Lower leg skin (tissue), 4 donors: ENCODE data around the gene PSPN. TPM values are rescaled to one million over a fixed set of nuclear protein-coding genes. Genes with fewer than 3 reads are reported as not detected.

ENCODE experiments used
- DNase-seq, 2 donors: peaks; one replicate each; pipeline ENCODE4 v3.0.0-alpha.2; 2019; ENCODE audit warnings: low spot score in 2 of 2
- H3K4me3 ChIP-seq: fragments of 200-600 bp; sonication (generic); 2 replicates; pipeline ENCODE4 v1.5.1; 2017; ENCODE audit warnings: mild to moderate bottlenecking, low read depth; ENCODE audit not compliant: poor library complexity, severe bottlenecking
- POLR2A ChIP-seq, 2 donors: fragments of 450-650 bp; IDR thresholded peaks; one replicate each; pipeline ENCODE4 v1.6.1; 2016 to 2017; ENCODE audit warnings: antibody characterized with exemption in 2 of 2, mild to moderate bottlenecking in 1 of 2, moderate library complexity in 1 of 2
- WGBS, 2 donors: methylation state at CpG; one replicate each; pipeline ENCODE4 v1.1.5; 2018; 5-methylcytosine and 5-hydroxymethylcytosine counted together
- intact Hi-C: fragments of 100-400 bp; cut with DNase I; formaldehyde crosslinking; loops from one replicate; pipeline ENCODE4 v1.15.0; 2023; ENCODE audit warnings: low total_unique reads
- total RNA-seq, 4 donors: library from RNA; depleted of rRNA; stranded (reverse); fragments of >200 nt; gene quantifications; one replicate each; pipeline ENCODE4 v1.1.0, GENCODE V29; 2016
- TF ChIP-seq, protein P1 (sequence below), 3 donors: fragments of 450-650 bp; IDR thresholded peaks; one replicate each; pipeline ENCODE4 v1.5.1; 2016; ENCODE audit warnings: antibody characterized with exemption in 3 of 3, mild to moderate bottlenecking in 3 of 3, moderate library complexity in 2 of 3

PSPN gene
- total RNA-seq, 4 donors from 2014 or later, result 0.47 to 0.68 (median 0.62) TPM

DNA sequence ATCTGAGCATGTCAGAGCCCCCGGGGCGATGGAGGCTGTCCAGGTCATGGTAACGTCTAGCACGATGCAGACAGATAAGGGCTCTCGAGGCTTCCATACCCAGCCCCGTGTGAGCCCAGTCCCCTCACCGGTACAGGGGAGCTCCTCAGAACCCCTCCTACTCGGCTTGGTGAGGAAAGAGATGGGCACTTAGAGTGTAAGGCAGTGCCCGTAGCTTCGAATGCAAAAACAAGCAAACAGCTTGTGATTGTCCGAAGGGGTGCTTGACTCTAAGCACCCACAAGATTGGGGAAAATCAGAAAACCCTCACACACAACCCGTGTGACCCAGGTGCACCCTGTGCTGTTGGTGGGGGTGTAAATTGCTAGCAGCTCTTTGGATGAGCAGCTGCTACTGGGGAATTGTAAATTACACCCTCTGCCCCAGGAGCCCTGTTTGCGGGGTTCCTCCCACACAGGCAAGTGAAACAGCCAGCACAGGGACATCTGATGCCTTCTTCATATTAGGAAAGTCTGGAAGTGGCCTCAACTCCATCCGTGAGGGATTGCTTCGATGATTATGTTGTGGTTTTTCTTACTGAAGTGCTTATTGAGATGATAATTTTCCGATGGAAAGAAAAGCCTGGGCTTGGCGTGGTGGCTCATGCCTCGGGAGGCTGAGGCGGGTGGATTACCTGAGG, 918 bp upstream of the PSPN start:
- TF ChIP-seq, protein P1, sequence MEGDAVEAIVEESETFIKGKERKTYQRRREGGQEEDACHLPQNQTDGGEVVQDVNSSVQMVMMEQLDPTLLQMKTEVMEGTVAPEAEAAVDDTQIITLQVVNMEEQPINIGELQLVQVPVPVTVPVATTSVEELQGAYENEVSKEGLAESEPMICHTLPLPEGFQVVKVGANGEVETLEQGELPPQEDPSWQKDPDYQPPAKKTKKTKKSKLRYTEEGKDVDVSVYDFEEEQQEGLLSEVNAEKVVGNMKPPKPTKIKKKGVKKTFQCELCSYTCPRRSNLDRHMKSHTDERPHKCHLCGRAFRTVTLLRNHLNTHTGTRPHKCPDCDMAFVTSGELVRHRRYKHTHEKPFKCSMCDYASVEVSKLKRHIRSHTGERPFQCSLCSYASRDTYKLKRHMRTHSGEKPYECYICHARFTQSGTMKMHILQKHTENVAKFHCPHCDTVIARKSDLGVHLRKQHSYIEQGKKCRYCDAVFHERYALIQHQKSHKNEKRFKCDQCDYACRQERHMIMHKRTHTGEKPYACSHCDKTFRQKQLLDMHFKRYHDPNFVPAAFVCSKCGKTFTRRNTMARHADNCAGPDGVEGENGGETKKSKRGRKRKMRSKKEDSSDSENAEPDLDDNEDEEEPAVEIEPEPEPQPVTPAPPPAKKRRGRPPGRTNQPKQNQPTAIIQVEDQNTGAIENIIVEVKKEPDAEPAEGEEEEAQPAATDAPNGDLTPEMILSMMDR (IDR thresholded peaks at IDR 0.05), result no peak
- no peak for TF ChIP-seq POLR2A (IDR thresholded peaks at IDR 0.05)
- 68 to 71% methylated on average over 19 of the region's 19 CpGs for WGBS, 2 donors

DNA sequence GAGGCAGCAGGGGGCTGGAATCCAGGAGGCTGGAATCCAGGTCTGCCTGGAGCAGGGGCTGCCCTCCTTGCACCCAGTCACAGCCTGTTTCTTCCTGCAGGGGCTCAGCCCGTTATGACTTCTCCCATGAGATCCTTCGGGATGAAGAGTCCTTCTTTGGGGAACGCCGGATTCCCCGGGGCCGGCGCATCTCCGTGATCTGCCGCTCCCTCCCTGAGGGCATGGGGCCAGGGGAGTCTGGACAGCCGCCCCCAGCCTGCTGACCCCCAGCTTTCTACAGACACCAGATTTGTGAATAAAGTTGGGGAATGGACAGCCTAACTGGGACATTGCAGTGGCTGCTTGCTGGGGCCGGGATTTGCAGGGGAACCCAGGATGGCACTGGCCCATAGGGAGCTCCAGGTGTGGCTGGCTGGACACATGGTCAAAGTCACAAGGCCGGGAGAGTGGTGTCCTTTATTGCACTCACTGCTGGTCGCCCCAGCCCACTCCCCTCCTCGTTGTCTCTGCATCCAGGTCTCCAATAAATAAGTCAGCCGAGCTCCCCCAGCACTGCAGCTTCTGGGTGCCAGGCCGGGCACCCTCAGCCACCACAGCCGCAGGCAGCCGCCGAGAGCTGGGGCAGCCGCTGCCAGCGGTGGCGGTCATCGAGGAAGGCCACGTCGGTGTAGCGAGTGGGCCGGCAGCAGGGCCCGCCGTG, 872 bp downstream of the PSPN start:
- DNase-seq, result no peak
- WGBS, 2 donors, result 74 to 81% methylated on average over 25 to 28 of the region's 29 CpGs
- no peak for TF ChIP-seq POLR2A (IDR thresholded peaks at IDR 0.05)
- TF ChIP-seq, protein P1 (IDR thresholded peaks at IDR 0.05), result no peak
- no peak overlapping the region for H3K4me3 ChIP-seq
- intact Hi-C loops, result no loop called here

More for the DNA sequence above, 918 bp upstream of the PSPN start:
- H3K4me3 ChIP-seq, result no peak overlapping the region
- DNase-seq, result no peak
- intact Hi-C loops, result no loop called here

DNA sequence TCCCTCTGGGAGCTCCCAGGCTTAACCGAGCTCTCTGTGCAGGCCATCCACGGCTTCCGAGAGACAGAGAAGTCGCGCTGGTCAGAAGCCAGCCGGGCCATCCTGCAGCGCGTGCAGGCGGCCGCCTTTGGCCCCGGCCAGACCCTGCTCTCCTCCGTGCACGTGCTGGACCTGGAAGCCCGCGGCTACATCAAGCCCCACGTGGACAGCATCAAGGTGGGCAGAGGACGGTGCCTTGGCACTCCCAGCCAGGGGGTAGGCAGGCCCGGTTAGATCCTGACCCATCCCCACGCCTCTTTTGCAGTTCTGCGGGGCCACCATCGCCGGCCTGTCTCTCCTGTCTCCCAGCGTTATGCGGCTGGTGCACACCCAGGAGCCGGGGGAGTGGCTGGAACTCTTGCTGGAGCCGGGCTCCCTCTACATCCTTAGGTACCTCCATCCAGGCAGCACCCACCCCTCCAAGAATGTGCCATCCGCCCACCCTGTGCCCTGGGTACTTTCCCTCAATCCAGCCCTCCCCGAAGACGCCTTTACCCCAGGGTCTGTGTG, 1.5 kb downstream of the PSPN start:
- peak in 1 of 2 donors; percentile 87 for DNase-seq
- WGBS, 2 donors, result 63 to 73% methylated on average over 21 to 29 of the region's 29 CpGs
- TF ChIP-seq, protein P1 (IDR thresholded peaks at IDR 0.05), result no peak
- no peak for TF ChIP-seq POLR2A (IDR thresholded peaks at IDR 0.05)
- intact Hi-C loops, result no loop called here
- H3K4me3 ChIP-seq, result no peak overlapping the region

DNA sequence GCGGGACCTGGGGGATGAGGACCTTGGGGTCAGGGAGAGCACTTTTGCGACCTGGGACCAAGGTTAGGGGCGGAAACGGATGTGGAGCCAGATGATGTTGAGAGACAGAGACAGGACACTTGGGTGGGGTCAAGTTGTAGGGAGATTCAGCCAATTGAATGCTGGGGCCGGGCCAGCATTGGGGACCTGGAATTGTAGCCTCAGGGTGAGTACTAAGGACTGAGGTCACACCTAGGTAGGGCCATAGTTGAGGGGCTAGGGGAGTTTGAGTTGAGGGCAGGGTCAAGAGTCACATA, 2.0 kb downstream of the PSPN start:
- no peak for DNase-seq
- intact Hi-C loops, result no loop called here
- no peak for TF ChIP-seq POLR2A (IDR thresholded peaks at IDR 0.05)
- TF ChIP-seq, protein P1 (IDR thresholded peaks at IDR 0.05), result no peak
- 14 to 24% methylated on average over 5 of the region's 5 CpGs for WGBS, 2 donors
- H3K4me3 ChIP-seq, result no peak overlapping the region

DNA sequence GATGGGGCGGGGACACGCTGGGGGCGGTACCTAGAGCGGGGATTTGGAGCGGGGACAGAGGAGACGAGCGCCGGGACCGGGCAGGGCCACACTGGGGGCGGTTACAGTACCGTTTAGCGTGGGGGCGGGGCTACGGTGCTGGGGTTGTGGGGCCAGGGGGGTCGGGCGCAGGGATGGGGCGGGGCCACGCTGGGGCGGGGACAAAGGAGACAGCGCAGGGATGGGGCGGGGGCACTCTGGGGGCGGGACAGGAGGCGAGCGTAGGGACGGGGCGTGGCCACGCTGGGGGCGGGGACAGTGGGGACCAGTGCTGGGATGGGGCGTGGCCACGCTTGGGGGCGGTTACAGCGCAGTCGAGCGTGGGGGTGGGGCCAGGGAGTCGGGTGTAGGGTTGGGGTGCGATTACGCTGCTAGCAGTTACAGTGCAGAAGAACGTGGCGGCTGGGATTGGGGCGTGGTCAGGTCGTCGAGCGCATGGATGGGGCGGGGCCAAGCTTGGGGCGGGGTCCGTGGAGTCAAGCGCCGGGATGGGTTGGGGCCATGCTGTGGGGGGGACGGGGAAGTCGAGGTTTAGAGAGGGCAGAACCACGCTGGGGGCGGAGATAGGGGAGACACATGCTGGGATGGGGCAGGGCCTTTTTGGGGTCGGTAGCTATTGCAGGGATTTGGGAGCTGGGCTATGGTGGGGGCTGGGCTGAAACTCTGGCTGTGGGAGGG, 2.5 kb downstream of the PSPN start:
- DNase-seq, result peak; percentile 98 to 100
- H3K4me3 ChIP-seq, result peak overlapping the region; percentile 80
- WGBS, 2 donors, result 1 to 2% methylated on average over 49 to 53 of the region's 53 CpGs
- intact Hi-C loops, result no loop called here
- TF ChIP-seq POLR2A (IDR thresholded peaks at IDR 0.05), result no peak
- TF ChIP-seq, protein P1 (IDR thresholded peaks at IDR 0.05), result no peak
